ENCODE results near the gene KIF24. TPM values are rescaled to one million over a fixed set of nuclear protein-coding genes. Genes with fewer than 3 reads are reported as not detected.
"Not testable (repeated sequence)": the region's sequence is repeated elsewhere in the genome, so short reads cannot be mapped to it uniquely, and the experiment has no call there.

The KIF24 gene
- total RNA-seq, 3 donors from 2014 or later (not counting 1 experiment from before 2014, with no cell fraction given) = 0.28 to 0.50 (median 0.30) TPM

DNA sequence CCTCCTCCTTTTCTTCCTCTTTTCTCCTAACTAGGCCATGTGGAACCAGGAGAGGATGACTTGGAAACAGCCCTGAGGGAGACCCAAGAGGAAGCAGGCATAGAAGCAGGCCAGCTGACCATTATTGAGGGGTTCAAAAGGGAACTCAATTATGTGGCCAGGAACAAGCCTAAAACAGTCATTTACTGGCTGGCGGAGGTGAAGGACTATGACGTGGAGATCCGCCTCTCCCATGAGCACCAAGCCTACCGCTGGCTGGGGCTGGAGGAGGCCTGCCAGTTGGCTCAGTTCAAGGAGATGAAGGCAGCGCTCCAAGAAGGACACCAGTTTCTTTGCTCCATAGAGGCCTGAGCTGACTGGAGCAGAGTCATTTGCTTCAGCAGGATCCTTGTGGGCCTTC lies 14.0 kb upstream of the KIF24 start:
- Mint-ChIP-seq H3K27me3 (ENCODE audit: low read depth in 2 of 2) (no peaks in the 10 kb centered on the region), H3K9me3 (no peaks in the 10 kb centered on the region), H3K27ac (no peak overlapping the region), H3K4me1 (no peaks in the 10 kb centered on the region), H3K4me3 (no peak overlapping the region), H3K36me3 (peaks cover 6% of the 10 kb centered on the region)
- no peak for DNase-seq
- Histone ChIP-seq H3K9me3 (ENCODE audit: control insufficient read depth, insufficient read depth, low read length) (no peaks in the 10 kb centered on the region), H3K4me1 (ENCODE audit: control insufficient read depth, insufficient read depth, low read length) (no peaks in the 10 kb centered on the region), H3K27me3 (ENCODE audit: control insufficient read depth, insufficient read depth, low read length) (no peaks in the 10 kb centered on the region), H3K36me3 (ENCODE audit: control insufficient read depth, insufficient read depth, low read length) (peaks cover 41% of the 10 kb centered on the region), H3K27ac (ENCODE audit: low read length) (no peak overlapping the region), H3K4me3 (ENCODE audit: low read length) (no peak overlapping the region)
- ATAC-seq = no peak
- intact Hi-C loops (cut with micrococcal nuclease) = no loop called here
- TF ChIP-seq, protein P1, sequence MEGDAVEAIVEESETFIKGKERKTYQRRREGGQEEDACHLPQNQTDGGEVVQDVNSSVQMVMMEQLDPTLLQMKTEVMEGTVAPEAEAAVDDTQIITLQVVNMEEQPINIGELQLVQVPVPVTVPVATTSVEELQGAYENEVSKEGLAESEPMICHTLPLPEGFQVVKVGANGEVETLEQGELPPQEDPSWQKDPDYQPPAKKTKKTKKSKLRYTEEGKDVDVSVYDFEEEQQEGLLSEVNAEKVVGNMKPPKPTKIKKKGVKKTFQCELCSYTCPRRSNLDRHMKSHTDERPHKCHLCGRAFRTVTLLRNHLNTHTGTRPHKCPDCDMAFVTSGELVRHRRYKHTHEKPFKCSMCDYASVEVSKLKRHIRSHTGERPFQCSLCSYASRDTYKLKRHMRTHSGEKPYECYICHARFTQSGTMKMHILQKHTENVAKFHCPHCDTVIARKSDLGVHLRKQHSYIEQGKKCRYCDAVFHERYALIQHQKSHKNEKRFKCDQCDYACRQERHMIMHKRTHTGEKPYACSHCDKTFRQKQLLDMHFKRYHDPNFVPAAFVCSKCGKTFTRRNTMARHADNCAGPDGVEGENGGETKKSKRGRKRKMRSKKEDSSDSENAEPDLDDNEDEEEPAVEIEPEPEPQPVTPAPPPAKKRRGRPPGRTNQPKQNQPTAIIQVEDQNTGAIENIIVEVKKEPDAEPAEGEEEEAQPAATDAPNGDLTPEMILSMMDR (IDR thresholded peaks at IDR 0.05) = no peak
- WGBS (ENCODE audit: insufficient coverage) = 99% methylated on average over 5 of the region's 5 CpGs

DNA sequence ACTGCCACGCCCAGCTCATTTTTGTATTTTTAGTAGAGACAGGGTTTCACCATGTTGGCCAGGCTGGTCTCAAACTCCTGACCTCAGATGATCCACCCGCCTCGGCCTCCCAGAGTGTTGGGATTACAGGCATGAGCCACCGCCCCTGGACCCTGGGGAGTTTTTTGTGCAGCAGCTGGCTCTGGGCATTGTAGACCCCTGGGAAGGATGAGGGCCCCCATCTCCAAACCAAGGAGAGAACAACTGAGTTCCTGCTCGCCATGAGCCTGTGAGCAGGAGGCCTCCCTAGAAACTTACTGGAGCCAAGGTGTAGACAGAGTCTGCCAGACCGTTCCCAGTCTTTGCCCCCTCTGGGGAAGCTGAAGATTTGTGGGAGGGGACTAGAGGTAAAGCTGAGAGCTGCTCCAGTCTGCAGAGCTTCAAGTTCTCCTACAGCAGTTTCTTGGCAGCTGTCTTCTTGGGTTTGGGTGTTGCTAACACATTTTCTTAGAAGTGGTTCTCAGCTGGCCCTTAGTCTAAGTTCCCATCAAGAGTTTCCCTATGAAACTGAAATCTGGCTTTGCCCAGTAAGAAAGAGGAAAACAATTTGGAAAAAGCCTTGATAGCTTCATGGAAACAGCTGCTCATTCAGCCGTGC lies 12.7 kb upstream of the KIF24 start:
- H3K27ac Mint-ChIP-seq = no peak overlapping the region
- ATAC-seq = no peak
- Histone ChIP-seq H3K27ac (ENCODE audit: low read length) (no peak overlapping the region), H3K9me3 (ENCODE audit: control insufficient read depth, insufficient read depth, low read length) (no peaks in the 10 kb centered on the region), H3K4me3 (ENCODE audit: low read length) (no peak overlapping the region), H3K4me1 (ENCODE audit: control insufficient read depth, insufficient read depth, low read length) (no peaks in the 10 kb centered on the region), H3K27me3 (ENCODE audit: control insufficient read depth, insufficient read depth, low read length) (no peaks in the 10 kb centered on the region), H3K36me3 (ENCODE audit: control insufficient read depth, insufficient read depth, low read length) (peaks cover 41% of the 10 kb centered on the region)
- peaks cover 6% of the 10 kb centered on the region for H3K36me3 Mint-ChIP-seq
- no peak overlapping the region for H3K4me3 Mint-ChIP-seq
- TF ChIP-seq, protein P1 (IDR thresholded peaks at IDR 0.05) = no peak
- no peaks in the 10 kb centered on the region for H3K4me1 Mint-ChIP-seq
- 96% methylated on average over 7 of the region's 7 CpGs for WGBS (ENCODE audit: insufficient coverage)
- intact Hi-C loops (cut with micrococcal nuclease) = no loop called here
- H3K9me3 Mint-ChIP-seq = no peaks in the 10 kb centered on the region
- H3K27me3 Mint-ChIP-seq (ENCODE audit: low read depth in 2 of 2) = no peaks in the 10 kb centered on the region
- no peak for DNase-seq

DNA sequence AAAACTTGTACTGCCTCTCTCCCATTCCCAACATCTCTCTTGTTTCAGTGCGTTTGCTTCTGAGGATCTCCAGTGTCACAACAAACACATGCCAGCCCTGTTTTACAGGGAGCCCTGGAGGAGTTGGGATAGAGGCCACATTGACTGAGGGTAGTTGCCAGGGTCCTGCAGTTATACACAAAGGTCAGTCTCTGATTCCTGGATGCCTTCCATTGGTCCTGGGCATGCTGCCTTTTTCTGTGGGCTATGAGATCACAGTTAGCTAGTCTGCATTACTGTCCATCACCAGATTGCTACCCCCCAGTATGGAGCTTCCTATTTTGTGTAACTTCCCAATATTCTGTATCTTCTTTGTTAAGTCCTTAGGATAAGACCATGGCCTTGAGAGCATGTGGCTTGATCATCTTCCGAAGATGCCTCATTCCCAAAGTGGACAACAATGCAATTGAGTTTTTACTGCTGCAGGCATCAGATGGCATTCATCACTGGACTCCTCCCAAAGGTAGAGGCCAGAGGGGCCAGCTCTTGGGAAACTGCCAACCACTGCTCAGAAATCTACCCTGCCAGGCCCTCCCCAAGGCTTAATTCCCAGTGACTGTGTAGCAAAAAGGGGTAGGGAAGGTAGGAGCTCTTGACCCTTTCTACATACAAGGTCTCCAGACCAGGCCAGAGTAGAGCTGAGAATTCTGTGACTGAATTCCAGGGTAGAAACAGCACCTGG lies 9.8 kb upstream of the KIF24 start:
- Histone ChIP-seq H3K27ac (ENCODE audit: low read length) (no peak overlapping the region), H3K27me3 (ENCODE audit: control insufficient read depth, insufficient read depth, low read length) (no peaks in the 10 kb centered on the region), H3K9me3 (ENCODE audit: control insufficient read depth, insufficient read depth, low read length) (no peaks in the 10 kb centered on the region), H3K4me1 (ENCODE audit: control insufficient read depth, insufficient read depth, low read length) (no peaks in the 10 kb centered on the region), H3K4me3 (ENCODE audit: low read length) (no peak overlapping the region), H3K36me3 (ENCODE audit: control insufficient read depth, insufficient read depth, low read length) (peaks cover 41% of the 10 kb centered on the region)
- DNase-seq (no peak), ATAC-seq (no peak)
- Mint-ChIP-seq H3K4me3 (no peak overlapping the region), H3K36me3 (peaks cover 6% of the 10 kb centered on the region), H3K4me1 (peaks cover 0 to 7% of the 10 kb centered on the region in 2 donors), H3K27me3 (ENCODE audit: low read depth in 2 of 2) (no peaks in the 10 kb centered on the region), H3K9me3 (no peaks in the 10 kb centered on the region), H3K27ac (no peak overlapping the region)
- WGBS (ENCODE audit: insufficient coverage) = 100% methylated on average over 2 of the region's 2 CpGs
- TF ChIP-seq, protein P1 (IDR thresholded peaks at IDR 0.05) = no peak
- intact Hi-C loops (cut with micrococcal nuclease) = no loop called here

DNA sequence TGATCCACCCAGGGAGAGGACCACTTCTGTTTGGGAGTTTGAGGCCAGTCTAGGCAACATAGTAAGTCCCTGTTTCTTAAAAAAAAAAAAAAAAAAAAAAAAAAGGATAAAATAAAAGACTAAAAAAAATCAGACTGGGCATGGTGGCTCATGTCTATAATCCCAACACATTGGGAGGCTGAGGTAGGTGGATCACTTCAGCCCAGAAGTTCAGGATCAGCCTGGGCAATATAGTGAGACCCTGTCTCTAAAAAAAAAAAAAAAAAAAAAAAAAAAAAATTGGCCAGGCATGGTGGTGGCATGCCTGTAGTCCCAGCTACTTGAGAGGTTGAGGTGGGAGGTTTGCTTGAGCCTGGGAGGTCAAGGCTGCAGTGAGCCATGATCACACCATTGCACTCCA lies 9.0 kb upstream of the KIF24 start:
- H3K27me3 ChIP-seq (ENCODE audit: control insufficient read depth, insufficient read depth, low read length); H3K9me3 Mint-ChIP-seq; DNase-seq; H3K4me1 Mint-ChIP-seq; H3K36me3 Mint-ChIP-seq; H3K4me3 ChIP-seq (ENCODE audit: low read length); H3K27ac Mint-ChIP-seq; H3K27ac ChIP-seq (ENCODE audit: low read length); H3K9me3 ChIP-seq (ENCODE audit: control insufficient read depth, insufficient read depth, low read length); H3K27me3 Mint-ChIP-seq (ENCODE audit: low read depth in 2 of 2); intact Hi-C loops (cut with micrococcal nuclease); H3K4me3 Mint-ChIP-seq; H3K4me1 ChIP-seq (ENCODE audit: control insufficient read depth, insufficient read depth, low read length); ATAC-seq: not testable (repeated sequence)
- peaks cover 36% of the 10 kb centered on the region for H3K36me3 ChIP-seq (ENCODE audit: control insufficient read depth, insufficient read depth, low read length)
